Measurements from ENCODE around the gene CFL2.

DNA sequence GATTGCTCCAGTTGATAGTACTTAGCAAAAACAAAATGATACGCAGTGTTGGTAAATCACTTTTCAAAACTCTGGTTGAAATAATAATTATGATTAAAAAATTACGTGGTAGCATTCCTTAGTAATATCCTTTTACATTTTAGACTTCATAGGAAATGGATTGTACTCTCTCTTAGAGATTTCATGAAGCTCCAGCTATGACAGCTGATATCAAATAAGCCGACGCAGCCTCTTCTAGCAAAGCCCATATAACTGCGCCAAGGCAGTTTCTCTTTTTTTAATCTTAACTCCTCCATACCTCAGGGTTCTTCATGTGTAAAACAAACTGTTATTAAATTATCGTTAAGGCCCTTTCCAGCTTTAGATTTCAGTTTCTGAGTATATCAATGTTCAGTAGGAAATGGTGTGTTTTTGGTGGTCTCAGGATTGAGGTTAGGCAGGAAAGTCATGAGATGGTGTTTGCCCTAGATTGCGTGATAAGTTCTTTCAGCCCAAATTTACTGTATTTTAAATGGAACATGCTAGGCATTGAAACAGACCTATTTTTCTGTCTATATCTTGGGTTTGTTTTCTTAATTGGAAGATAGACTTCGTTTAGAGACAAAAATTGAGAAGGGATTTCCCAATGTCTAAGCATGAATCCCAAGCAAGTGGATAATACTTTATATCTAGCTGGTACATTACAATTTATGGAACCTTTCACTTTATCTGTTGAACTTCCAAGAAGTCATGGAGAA, 902 bp upstream of the CFL2 start:
- TF ChIP-seq ZNF274 (IDR thresholded peaks at IDR 0.05; ENCODE audit: low read depth, low read length), result no peak
- no peak for TF ChIP-seq YY1 (IDR thresholded peaks at IDR 0.05; ENCODE audit: insufficient read depth, insufficient read length)
- TF ChIP-seq SUZ12 (IDR thresholded peaks at IDR 0.05; ENCODE audit: extremely low read depth, insufficient read depth, insufficient read length), result no peak

Data from NT2/D1 (cell line).